Thymus (tissue), 11 donors: ENCODE results near the gene XIST. TPM values are rescaled to one million over a fixed set of nuclear protein-coding genes. Genes with fewer than 3 reads are reported as not detected.

Experiments used
- DNase-seq, 9 donors: peaks; one replicate each; pipeline ENCODE4 v3.0.0-alpha.2; 2013; ENCODE audit warnings: low spot score in 9 of 9, low read depth in 6 of 9, missing footprints in 1 of 9
- H3K27ac ChIP-seq, 2 donors: one replicate each; pipeline ENCODE4 v1.5.1; 2013; ENCODE audit warnings: control low read depth in 1 of 2, low read depth in 1 of 2, low read length in 1 of 2, mild to moderate bottlenecking in 1 of 2, moderate library complexity in 1 of 2
- H3K27me3 ChIP-seq, 2 donors: one replicate each; pipeline ENCODE4 v1.5.1; 2013; ENCODE audit warnings: low read length in 1 of 2; ENCODE audit not compliant: control insufficient read depth in 2 of 2, insufficient read depth in 1 of 2
- H3K36me3 ChIP-seq, 2 donors: one replicate each; pipeline ENCODE4 v1.5.1; 2013; ENCODE audit warnings: low read length in 1 of 2, mild to moderate bottlenecking in 1 of 2, moderate library complexity in 1 of 2; ENCODE audit not compliant: control insufficient read depth in 2 of 2, insufficient read depth in 2 of 2
- H3K4me1 ChIP-seq, 2 donors: one replicate each; pipeline ENCODE4 v1.5.1; 2013; ENCODE audit warnings: low read length in 2 of 2; ENCODE audit not compliant: control insufficient read depth in 2 of 2, insufficient read depth in 2 of 2
- H3K4me3 ChIP-seq, 2 donors: one replicate each; pipeline ENCODE4 v1.5.1; 2013; ENCODE audit warnings: low read length in 2 of 2, control low read depth in 1 of 2, mild to moderate bottlenecking in 1 of 2
- H3K9me3 ChIP-seq, 2 donors: one replicate each; pipeline ENCODE4 v1.5.1; 2013; ENCODE audit warnings: low read length in 1 of 2, mild to moderate bottlenecking in 1 of 2; ENCODE audit not compliant: control insufficient read depth in 2 of 2, insufficient read depth in 1 of 2
- WGBS: extraction: QIAGEN DNeasy Blood & Tissue Kit; methylation state at CpG from one replicate; pipeline ENCODE4 v1.1.7; 2013; 5-methylcytosine and 5-hydroxymethylcytosine counted together
- polyA plus RNA-seq: library from polyadenylated mRNA; stranded (reverse); fragments of 200-250 nt; gene quantifications from one replicate; pipeline ENCODE4 v1.2.3, GENCODE V29; 2013
- total RNA-seq: library from RNA; stranded (reverse); fragments of 120-200 nt; gene quantifications from one replicate; pipeline ENCODE4 v1.2.4, GENCODE V29; 2013
- donor health status: healthy.

XIST gene
- total and polyA plus RNA-seq, 2 donors, result 0.11 to 118 TPM

GRCh38 chrX:73785493-73785892, 67.0 kb downstream of the XIST start:
- DNase-seq, result no peak
- H3K27ac ChIP-seq, result no peak overlapping the region
- no peaks in the 10 kb centered on the region for H3K4me1 ChIP-seq
- WGBS, result 56% methylated on average over 1 of the region's 1 CpG
- no peak overlapping the region for H3K4me3 ChIP-seq
- H3K27me3 ChIP-seq, result no peaks in the 10 kb centered on the region
- no peaks in the 10 kb centered on the region for H3K36me3 ChIP-seq
- no peaks in the 10 kb centered on the region for H3K9me3 ChIP-seq
